GM08714 (cell line): Measurements from ENCODE around the gene EXOC7.

Experiments used
- H3K4me3 ChIP-seq: fragments of 200-500 bp; sonication (Bioruptor generic); 2 replicates; pipeline ENCODE4 v1.5.1; 2014; ENCODE audit warnings: mild to moderate bottlenecking, low read length, inconsistent platforms
- ZNF274 ChIP-seq: IDR thresholded peaks from 2 replicates; pipeline ENCODE4 v1.6.1; 2012; ENCODE audit warnings: mild to moderate bottlenecking, low read depth, low read length

The EXOC7 gene

DNA sequence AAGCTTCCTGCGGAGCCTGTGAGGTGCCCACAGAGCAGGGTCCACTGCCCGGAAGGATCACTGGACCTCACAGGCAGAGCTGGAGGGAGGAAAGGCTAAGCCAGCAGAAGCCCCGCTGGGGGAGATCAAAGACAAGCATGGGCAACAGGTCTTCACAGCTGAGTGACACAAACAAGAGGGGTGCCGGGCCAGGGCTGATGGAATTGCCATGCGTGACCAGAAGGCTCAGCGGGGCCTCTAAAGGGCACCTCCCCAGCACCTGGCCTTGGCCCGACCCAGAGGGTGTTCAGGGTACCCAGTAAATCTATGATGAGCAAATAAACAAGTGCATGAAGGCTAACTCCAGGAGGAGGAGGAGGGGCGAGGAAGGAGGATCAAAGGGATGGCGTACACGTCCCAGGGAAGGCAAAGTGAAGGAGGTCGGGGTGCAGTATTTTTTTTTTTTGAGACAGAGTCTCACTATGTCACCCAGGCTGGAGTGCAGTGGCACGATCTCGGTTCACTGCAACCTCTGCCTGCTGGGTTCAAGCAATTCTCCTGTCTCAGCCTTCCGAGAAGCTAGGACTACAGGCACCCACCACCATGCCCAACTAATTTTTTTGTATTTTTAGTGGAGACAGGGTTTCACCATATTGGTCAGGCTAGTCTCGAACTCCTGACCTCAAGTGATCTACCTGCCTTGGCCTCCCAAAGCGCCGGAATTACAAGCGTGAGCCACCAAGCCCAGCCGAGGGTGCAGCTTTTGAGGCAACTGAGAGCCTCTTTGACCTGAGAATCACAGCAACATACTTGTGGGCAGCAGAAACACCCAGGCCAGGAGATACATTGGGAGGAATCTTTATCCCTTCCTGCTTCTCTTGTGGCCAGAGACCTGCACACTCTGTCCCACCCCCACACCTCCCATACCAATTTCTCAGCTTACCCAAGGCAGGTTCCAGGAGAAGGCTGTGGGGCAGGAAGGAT, 16.1 kb upstream of the EXOC7 start:
- H3K4me3 ChIP-seq, result no peak overlapping the region
- TF ChIP-seq ZNF274, result no peak

DNA sequence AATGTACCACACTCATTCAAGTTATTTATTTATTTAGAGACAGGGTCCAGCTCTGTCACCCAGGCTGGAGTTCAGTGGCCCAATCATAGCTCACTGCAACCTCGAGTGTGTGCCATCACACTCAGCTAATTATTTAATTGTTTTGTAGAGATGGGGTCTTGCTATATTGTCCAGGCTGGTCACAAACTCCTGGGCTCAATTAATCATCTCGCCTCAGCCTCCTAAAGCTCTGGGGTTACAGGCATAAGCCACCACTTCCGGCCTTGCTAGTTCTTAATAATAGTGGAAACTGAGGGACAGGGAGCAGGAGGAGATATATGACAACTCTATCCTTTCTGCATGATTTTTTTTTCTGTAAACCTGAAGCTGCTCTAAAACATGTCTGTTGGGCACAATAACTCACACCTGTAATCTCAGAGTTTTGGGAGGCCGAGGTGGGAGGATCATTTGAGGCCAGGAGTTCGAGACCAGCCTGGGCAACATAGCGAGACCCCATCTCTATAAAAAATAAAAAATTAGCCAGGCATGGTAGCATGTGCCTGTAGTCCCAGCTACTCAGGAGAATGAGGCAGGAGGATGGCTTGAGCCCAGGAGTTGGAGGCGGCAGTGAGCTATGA, 11.7 kb upstream of the EXOC7 start:
- TF ChIP-seq ZNF274, result no peak
- no peak overlapping the region for H3K4me3 ChIP-seq

- TF ChIP-seq ZNF274, result no peak
- no peak overlapping the region for H3K4me3 ChIP-seq
These were observed 8.4 kb upstream of the EXOC7 start for GRCh38 chr17:76111956-76112355.

DNA sequence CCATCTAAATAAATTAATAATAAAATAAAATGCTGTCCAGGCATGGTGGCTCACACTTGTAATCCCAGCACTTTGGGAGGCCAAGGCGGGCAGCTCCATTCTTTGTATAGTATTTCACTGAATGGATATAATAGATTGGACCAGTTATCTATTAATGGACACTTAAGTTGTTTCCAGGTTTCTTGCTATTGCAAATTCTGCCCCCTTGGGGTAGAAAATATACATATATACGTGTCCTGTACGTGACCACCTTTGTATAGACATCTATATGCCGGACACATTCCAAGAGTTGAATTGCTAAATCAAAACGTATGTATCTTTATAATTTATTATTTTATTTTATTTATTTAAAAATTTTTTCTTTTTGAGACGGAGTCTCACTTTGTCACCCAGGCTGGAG, 3.9 kb upstream of the EXOC7 start:
- TF ChIP-seq ZNF274, result no peak
- H3K4me3 ChIP-seq, result no peak overlapping the region

DNA sequence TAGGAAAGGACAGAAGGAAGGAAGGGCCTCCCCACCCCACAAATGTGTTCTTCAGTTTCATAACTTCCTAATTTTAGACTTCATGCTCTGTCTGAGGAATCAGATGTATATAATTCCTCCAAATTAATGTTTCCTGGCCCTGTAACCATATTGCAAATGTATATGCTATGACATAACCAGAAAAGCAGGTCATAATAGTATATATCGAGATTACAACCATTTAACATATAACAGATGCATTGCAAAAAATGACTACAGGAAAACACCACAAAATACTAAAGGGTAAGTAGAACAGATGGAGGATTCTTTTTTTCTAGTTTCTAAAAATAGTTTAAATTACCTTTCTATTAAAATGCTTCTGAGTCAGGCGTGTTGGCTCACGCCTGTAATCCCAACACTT, 3.1 kb upstream of the EXOC7 start:
- no peak for TF ChIP-seq ZNF274
- H3K4me3 ChIP-seq, result no peak overlapping the region

- TF ChIP-seq ZNF274, result no peak
- no peak overlapping the region for H3K4me3 ChIP-seq
These were observed 1.3 kb upstream of the EXOC7 start for GRCh38 chr17:76104896-76105231.

DNA sequence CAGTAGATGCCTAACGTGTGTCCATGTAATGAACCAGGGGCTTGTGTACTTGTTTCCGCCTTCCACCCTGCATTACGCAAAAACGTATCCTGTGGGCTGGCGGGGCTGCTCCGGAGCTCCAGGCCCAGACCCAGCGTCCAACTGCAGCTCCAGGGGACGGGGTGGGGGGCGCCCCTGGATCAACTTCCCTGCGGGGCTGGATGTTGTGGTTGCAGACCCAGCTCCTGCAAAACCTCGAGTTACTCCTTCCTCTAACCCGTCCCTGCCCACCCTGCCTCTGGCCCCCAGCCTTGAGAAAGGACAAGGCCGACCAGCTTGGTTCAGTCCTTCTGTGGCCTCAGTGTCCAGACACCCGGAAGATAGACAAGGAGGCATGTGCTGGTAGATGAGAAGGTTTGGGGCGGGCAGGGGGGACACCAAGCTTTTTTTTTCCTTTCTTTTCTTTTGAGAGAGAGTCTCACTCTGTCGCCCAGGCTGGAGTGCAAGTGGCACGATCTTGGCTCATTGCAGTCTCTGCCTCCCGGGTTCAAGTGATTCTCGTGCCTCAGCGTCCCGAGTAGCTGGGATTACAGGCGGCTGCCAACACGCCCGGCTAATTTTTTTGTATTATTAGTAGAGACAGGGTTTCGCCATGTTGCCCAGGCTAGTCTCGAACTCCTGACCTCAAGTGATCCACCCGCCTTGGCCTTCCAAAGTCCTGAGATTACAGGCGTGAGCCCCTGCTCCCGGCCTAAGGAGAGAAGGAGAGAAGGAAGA, 731 bp upstream of the EXOC7 start:
- no peak for TF ChIP-seq ZNF274
- H3K4me3 ChIP-seq, result peak overlapping the region; percentile 79; the same call in 1 of the 2 replicates

DNA sequence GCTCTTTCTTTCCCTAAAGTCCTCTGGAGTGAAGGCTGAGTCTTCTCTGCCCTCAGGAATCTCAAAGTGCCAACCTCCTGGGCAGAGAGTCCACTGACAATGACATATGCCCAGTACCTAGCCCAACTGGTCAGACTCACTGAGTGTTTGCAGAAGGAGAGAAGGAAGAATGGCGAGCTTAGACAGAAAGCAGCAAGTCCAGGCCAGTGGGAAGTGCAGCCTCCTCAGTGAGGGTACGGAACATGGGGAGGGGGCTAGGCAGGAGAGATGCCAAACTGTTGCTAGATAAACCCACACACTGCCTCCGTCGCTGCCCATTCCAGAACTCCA, 678 bp downstream of the EXOC7 start:
- no peak for TF ChIP-seq ZNF274
- peak overlapping the region; percentile 79 for H3K4me3 ChIP-seq

- H3K4me3 ChIP-seq, result no peak overlapping the region
- no peak for TF ChIP-seq ZNF274
These were observed 5.8 kb downstream of the EXOC7 start for GRCh38 chr17:76097716-76098295.

- no peak for TF ChIP-seq ZNF274
- H3K4me3 ChIP-seq, result no peak overlapping the region
These were observed 7.6 kb downstream of the EXOC7 start for GRCh38 chr17:76095943-76096342.

DNA sequence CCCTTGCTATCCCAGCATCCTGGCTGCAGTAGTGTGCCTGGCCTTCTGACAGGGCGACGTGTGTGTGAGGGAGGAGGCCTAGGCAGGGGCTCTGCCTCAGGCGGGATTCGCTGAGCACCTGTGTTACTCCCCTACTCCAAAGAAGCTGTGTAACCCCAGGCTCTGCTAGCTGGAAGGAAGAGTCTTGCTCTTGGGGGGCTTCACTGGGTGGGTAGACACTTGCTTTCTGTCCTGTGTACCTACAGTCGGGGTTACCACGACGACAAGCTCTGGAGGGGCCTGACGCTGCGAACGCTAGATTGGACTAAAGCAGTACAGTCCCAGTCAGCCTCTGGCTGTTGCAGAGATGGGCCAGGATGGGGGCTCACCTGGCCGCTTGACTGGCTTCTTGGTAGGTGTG, 9.5 kb downstream of the EXOC7 start:
- no peak for TF ChIP-seq ZNF274
- H3K4me3 ChIP-seq, result no peak overlapping the region

GRCh38 chr17:76092526-76093413, 10.8 kb downstream of the EXOC7 start:
- TF ChIP-seq ZNF274, result no peak
- no peak overlapping the region for H3K4me3 ChIP-seq

GRCh38 chr17:76091526-76092286, 11.9 kb downstream of the EXOC7 start:
- TF ChIP-seq ZNF274, result no peak
- no peak overlapping the region for H3K4me3 ChIP-seq
